ENCODE data around the gene ADAMTS2. TPM values are rescaled to one million over a fixed set of nuclear protein-coding genes. Genes with fewer than 3 reads are reported as not detected.
"Not testable (repeated sequence)": the region's sequence is repeated elsewhere in the genome, so short reads cannot be mapped to it uniquely, and the experiment has no call there.

ADAMTS2 gene
- total RNA-seq, 1 donor from 2014 or later, result not detected

- Mint-ChIP-seq H3K27me3 (ENCODE audit: low read depth) (no peaks in the 10 kb centered on the region), H3K36me3 (ENCODE audit: low read depth) (no peaks in the 10 kb centered on the region), H3K4me1 (ENCODE audit: low read depth) (no peaks in the 10 kb centered on the region), H3K9me3 (no peaks in the 10 kb centered on the region), H3K4me3 (ENCODE audit: low read depth) (no peak overlapping the region), H3K27ac (no peak overlapping the region)
- DNase-seq (ENCODE audit: low spot score), result no peak
- intact Hi-C loops (cut with micrococcal nuclease), result no loop called here
Measured at GRCh38 chr5:179287071-179287470, 58.2 kb downstream of the ADAMTS2 start.

- H3K4me1 Mint-ChIP-seq (ENCODE audit: low read depth); H3K9me3 Mint-ChIP-seq; H3K4me3 Mint-ChIP-seq (ENCODE audit: low read depth); intact Hi-C loops (cut with micrococcal nuclease); H3K27me3 Mint-ChIP-seq (ENCODE audit: low read depth); H3K36me3 Mint-ChIP-seq (ENCODE audit: low read depth); DNase-seq (ENCODE audit: low spot score); H3K27ac Mint-ChIP-seq: not testable (repeated sequence)
Measured at GRCh38 chr5:179285776-179286162, 59.5 kb downstream of the ADAMTS2 start.

GRCh38 chr5:179284751-179285631 is 60.3 kb downstream of the ADAMTS2 start:
- Mint-ChIP-seq H3K4me1 (ENCODE audit: low read depth) (no peaks in the 10 kb centered on the region), H3K27ac (no peak overlapping the region), H3K9me3 (no peaks in the 10 kb centered on the region), H3K4me3 (ENCODE audit: low read depth) (no peak overlapping the region), H3K36me3 (ENCODE audit: low read depth) (no peaks in the 10 kb centered on the region), H3K27me3 (ENCODE audit: low read depth) (no peaks in the 10 kb centered on the region)
- DNase-seq (ENCODE audit: low spot score), result no peak
- intact Hi-C loops (cut with micrococcal nuclease), result no loop called here

GRCh38 chr5:179283908-179284307 is 61.4 kb downstream of the ADAMTS2 start:
- H3K4me1 Mint-ChIP-seq (ENCODE audit: low read depth); H3K36me3 Mint-ChIP-seq (ENCODE audit: low read depth); intact Hi-C loops (cut with micrococcal nuclease); H3K27ac Mint-ChIP-seq; H3K27me3 Mint-ChIP-seq (ENCODE audit: low read depth); DNase-seq (ENCODE audit: low spot score); H3K9me3 Mint-ChIP-seq; H3K4me3 Mint-ChIP-seq (ENCODE audit: low read depth): not testable (repeated sequence)

GRCh38 chr5:179281694-179282093 is 63.6 kb downstream of the ADAMTS2 start:
- H3K4me3 Mint-ChIP-seq (ENCODE audit: low read depth), result no peak overlapping the region
- intact Hi-C loops (cut with micrococcal nuclease), result no loop called here

GRCh38 chr5:179280095-179280490 is 65.2 kb downstream of the ADAMTS2 start:
- H3K27me3 Mint-ChIP-seq (ENCODE audit: low read depth), result no peaks in the 10 kb centered on the region
- no peaks in the 10 kb centered on the region for H3K36me3 Mint-ChIP-seq (ENCODE audit: low read depth)
- DNase-seq (ENCODE audit: low spot score), result no peak
- intact Hi-C loops (cut with micrococcal nuclease), result no loop called here
- no peaks in the 10 kb centered on the region for H3K9me3 Mint-ChIP-seq
- H3K27ac Mint-ChIP-seq, result no peak overlapping the region
- H3K4me1 Mint-ChIP-seq (ENCODE audit: low read depth), result no peaks in the 10 kb centered on the region
- no peak overlapping the region for H3K4me3 Mint-ChIP-seq (ENCODE audit: low read depth)

More at GRCh38 chr5:179281694-179282093, 63.6 kb downstream of the ADAMTS2 start:
- Mint-ChIP-seq H3K27ac (no peak overlapping the region), H3K36me3 (ENCODE audit: low read depth) (no peaks in the 10 kb centered on the region), H3K4me1 (ENCODE audit: low read depth) (no peaks in the 10 kb centered on the region), H3K9me3 (no peaks in the 10 kb centered on the region), H3K27me3 (ENCODE audit: low read depth) (no peaks in the 10 kb centered on the region)
- DNase-seq (ENCODE audit: low spot score), result no peak

- Mint-ChIP-seq H3K27ac (no peak overlapping the region), H3K36me3 (ENCODE audit: low read depth) (no peaks in the 10 kb centered on the region), H3K27me3 (ENCODE audit: low read depth) (no peaks in the 10 kb centered on the region), H3K4me3 (ENCODE audit: low read depth) (no peak overlapping the region), H3K9me3 (no peaks in the 10 kb centered on the region), H3K4me1 (ENCODE audit: low read depth) (no peaks in the 10 kb centered on the region)
- intact Hi-C loops (cut with micrococcal nuclease), result no loop called here
- no peak for DNase-seq (ENCODE audit: low spot score)
Measured at GRCh38 chr5:179279347-179280094, 65.7 kb downstream of the ADAMTS2 start.

- H3K4me1 Mint-ChIP-seq (ENCODE audit: low read depth), result no peaks in the 10 kb centered on the region
- H3K27me3 Mint-ChIP-seq (ENCODE audit: low read depth), result no peaks in the 10 kb centered on the region
- H3K36me3 Mint-ChIP-seq (ENCODE audit: low read depth), result no peaks in the 10 kb centered on the region
- no peaks in the 10 kb centered on the region for H3K9me3 Mint-ChIP-seq
- intact Hi-C loops (cut with micrococcal nuclease), result no loop called here
- H3K4me3 Mint-ChIP-seq (ENCODE audit: low read depth), result no peak overlapping the region
- H3K27ac Mint-ChIP-seq, result no peak overlapping the region
- no peak for DNase-seq (ENCODE audit: low spot score)
Measured at GRCh38 chr5:179278546-179278945, 66.7 kb downstream of the ADAMTS2 start.

GRCh38 chr5:179278119-179278518 is 67.1 kb downstream of the ADAMTS2 start:
- Mint-ChIP-seq H3K27ac (no peak overlapping the region), H3K4me1 (ENCODE audit: low read depth) (no peaks in the 10 kb centered on the region), H3K9me3 (no peaks in the 10 kb centered on the region), H3K4me3 (ENCODE audit: low read depth) (no peak overlapping the region), H3K27me3 (ENCODE audit: low read depth) (no peaks in the 10 kb centered on the region), H3K36me3 (ENCODE audit: low read depth) (no peaks in the 10 kb centered on the region)
- intact Hi-C loops (cut with micrococcal nuclease), result no loop called here
- no peak for DNase-seq (ENCODE audit: low spot score)

GRCh38 chr5:179276838-179277395 is 68.3 kb downstream of the ADAMTS2 start:
- Mint-ChIP-seq H3K4me3 (ENCODE audit: low read depth) (no peak overlapping the region), H3K4me1 (ENCODE audit: low read depth) (no peaks in the 10 kb centered on the region), H3K27ac (no peak overlapping the region), H3K36me3 (ENCODE audit: low read depth) (no peaks in the 10 kb centered on the region), H3K9me3 (no peaks in the 10 kb centered on the region), H3K27me3 (ENCODE audit: low read depth) (no peaks in the 10 kb centered on the region)
- intact Hi-C loops (cut with micrococcal nuclease), result no loop called here
- no peak for DNase-seq (ENCODE audit: low spot score)

- intact Hi-C loops (cut with micrococcal nuclease), result no loop called here
Measured at GRCh38 chr5:179275941-179276837, 69.1 kb downstream of the ADAMTS2 start.

GRCh38 chr5:179275381-179275878 is 69.8 kb downstream of the ADAMTS2 start:
- H3K36me3 Mint-ChIP-seq (ENCODE audit: low read depth), result no peaks in the 10 kb centered on the region
- no peaks in the 10 kb centered on the region for H3K4me1 Mint-ChIP-seq (ENCODE audit: low read depth)
- intact Hi-C loops (cut with micrococcal nuclease), result no loop called here
- H3K9me3 Mint-ChIP-seq, result no peaks in the 10 kb centered on the region
- no peaks in the 10 kb centered on the region for H3K27me3 Mint-ChIP-seq (ENCODE audit: low read depth)
- H3K27ac Mint-ChIP-seq, result no peak overlapping the region
- no peak overlapping the region for H3K4me3 Mint-ChIP-seq (ENCODE audit: low read depth)
- DNase-seq (ENCODE audit: low spot score), result no peak

More at GRCh38 chr5:179275941-179276837, 69.1 kb downstream of the ADAMTS2 start:
- Mint-ChIP-seq H3K27ac (no peak overlapping the region), H3K4me3 (ENCODE audit: low read depth) (no peak overlapping the region), H3K9me3 (no peaks in the 10 kb centered on the region), H3K27me3 (ENCODE audit: low read depth) (no peaks in the 10 kb centered on the region), H3K36me3 (ENCODE audit: low read depth) (no peaks in the 10 kb centered on the region), H3K4me1 (ENCODE audit: low read depth) (no peaks in the 10 kb centered on the region)
- DNase-seq (ENCODE audit: low spot score), result no peak

All from activated T-helper 2 cell treated with anti-CD3 and anti-CD28 coated beads, Interferon-gamma antibody, Interleukin-2, Interleukin-4, amounts not matched to agents 10 μg/mL and 5 μg/mL and 100 μg/mL, durations not matched to agents 14 hours and 24 hours and 36 hours (primary cell).